ENCODE measurements around the gene OMD.

- no peak for TF ChIP-seq LEF1 (IDR thresholded peaks at IDR 0.05; ENCODE audit: borderline replicate concordance)
- TF ChIP-seq HDGF (IDR thresholded peaks at IDR 0.05; ENCODE audit: borderline replicate concordance): no peak
- TF ChIP-seq ARNT (IDR thresholded peaks at IDR 0.05): no peak
- no peak for TF ChIP-seq FOXM1 (IDR thresholded peaks at IDR 0.05; ENCODE audit: borderline replicate concordance)
- TF ChIP-seq BHLHE40 (IDR thresholded peaks at IDR 0.05; ENCODE audit: borderline replicate concordance): no peak
- TF ChIP-seq ELF4 (IDR thresholded peaks at IDR 0.05): no peak
- no peak for TF ChIP-seq TARDBP (IDR thresholded peaks at IDR 0.05)
- TF ChIP-seq SP1 (IDR thresholded peaks at IDR 0.05): no peak
Measured at GRCh38 chr9:92404042-92404836, 20.0 kb downstream of the OMD start, which contains the start of gene OGN.

Measured in HEK293T (cell line).